ENCODE data around the gene SLC6A5.

DNA sequence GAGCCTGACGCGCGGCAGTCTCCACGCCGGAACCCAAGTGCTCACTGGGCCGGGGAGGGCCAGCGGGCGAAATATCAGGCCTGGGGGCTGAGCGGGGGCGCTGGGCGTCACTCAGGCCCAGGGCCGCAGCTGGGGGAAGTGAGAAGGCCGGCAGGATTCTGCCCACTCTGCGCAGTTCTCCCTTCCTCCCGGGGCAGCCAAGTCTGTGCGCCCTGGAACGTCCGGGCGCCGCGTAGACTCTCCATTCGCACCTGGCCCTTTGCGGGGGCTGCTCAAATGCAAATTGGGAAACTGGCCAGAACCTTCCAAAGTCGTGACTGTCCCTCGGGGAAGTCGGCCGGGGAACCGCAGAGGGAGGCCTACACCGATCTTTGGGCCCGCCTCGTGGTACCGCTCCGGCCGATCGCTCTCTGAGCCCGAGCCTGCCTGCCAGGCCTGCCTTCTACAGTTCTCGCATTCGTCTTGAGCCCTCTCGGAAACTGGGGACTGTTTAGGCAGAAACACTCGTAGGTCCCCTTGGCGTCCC lies 2.2 kb upstream of the SLC6A5 start:
- TF ChIP-seq POLR2A (IDR thresholded peaks at IDR 0.05) (no peak), EP300 (IDR thresholded peaks at IDR 0.05) (no peak)
- TF ChIP-seq, protein P1, sequence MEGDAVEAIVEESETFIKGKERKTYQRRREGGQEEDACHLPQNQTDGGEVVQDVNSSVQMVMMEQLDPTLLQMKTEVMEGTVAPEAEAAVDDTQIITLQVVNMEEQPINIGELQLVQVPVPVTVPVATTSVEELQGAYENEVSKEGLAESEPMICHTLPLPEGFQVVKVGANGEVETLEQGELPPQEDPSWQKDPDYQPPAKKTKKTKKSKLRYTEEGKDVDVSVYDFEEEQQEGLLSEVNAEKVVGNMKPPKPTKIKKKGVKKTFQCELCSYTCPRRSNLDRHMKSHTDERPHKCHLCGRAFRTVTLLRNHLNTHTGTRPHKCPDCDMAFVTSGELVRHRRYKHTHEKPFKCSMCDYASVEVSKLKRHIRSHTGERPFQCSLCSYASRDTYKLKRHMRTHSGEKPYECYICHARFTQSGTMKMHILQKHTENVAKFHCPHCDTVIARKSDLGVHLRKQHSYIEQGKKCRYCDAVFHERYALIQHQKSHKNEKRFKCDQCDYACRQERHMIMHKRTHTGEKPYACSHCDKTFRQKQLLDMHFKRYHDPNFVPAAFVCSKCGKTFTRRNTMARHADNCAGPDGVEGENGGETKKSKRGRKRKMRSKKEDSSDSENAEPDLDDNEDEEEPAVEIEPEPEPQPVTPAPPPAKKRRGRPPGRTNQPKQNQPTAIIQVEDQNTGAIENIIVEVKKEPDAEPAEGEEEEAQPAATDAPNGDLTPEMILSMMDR (IDR thresholded peaks at IDR 0.05): no peak

All from ovary (tissue), 3 donors.